Measurements from ENCODE around the gene RBMS1.

RBMS1 gene

GRCh38 chr2:160360089-160360757 is 133.4 kb downstream of the RBMS1 start:
- DNase-seq: no peak

- no peak for DNase-seq
Observed at GRCh38 chr2:160358046-160358445, 135.6 kb downstream of the RBMS1 start.

GRCh38 chr2:160356485-160356884 is 137.1 kb downstream of the RBMS1 start:
- no peak for DNase-seq

GRCh38 chr2:160355080-160355479 is 138.5 kb downstream of the RBMS1 start:
- no peak for DNase-seq

GRCh38 chr2:160354677-160355076 is 138.9 kb downstream of the RBMS1 start:
- DNase-seq: no peak

- DNase-seq: no peak
Observed at GRCh38 chr2:160353813-160354212, 139.8 kb downstream of the RBMS1 start.

- DNase-seq: no peak
Observed at GRCh38 chr2:160353166-160353565, 140.4 kb downstream of the RBMS1 start.

GRCh38 chr2:160352500-160352899 is 141.1 kb downstream of the RBMS1 start:
- no peak for DNase-seq

- no peak for DNase-seq
Observed at GRCh38 chr2:160351956-160352355, 141.7 kb downstream of the RBMS1 start.

- DNase-seq: no peak
Observed at GRCh38 chr2:160349306-160349705, 144.3 kb downstream of the RBMS1 start.

GRCh38 chr2:160347269-160347863 is 146.2 kb downstream of the RBMS1 start:
- no peak for DNase-seq

GRCh38 chr2:160345071-160345764 is 148.4 kb downstream of the RBMS1 start:
- DNase-seq: no peak

GRCh38 chr2:160343404-160343803 is 150.2 kb downstream of the RBMS1 start:
- no peak for DNase-seq

GRCh38 chr2:160339726-160340125 is 153.9 kb downstream of the RBMS1 start:
- no peak for DNase-seq

GRCh38 chr2:160338901-160339685 is 154.5 kb downstream of the RBMS1 start:
- DNase-seq: peak in 1 of 14 donors; percentile 4

- DNase-seq: no peak
Observed at GRCh38 chr2:160337728-160338127, 155.9 kb downstream of the RBMS1 start.

GRCh38 chr2:160336635-160337034 is 157.0 kb downstream of the RBMS1 start:
- DNase-seq: no peak

GRCh38 chr2:160336105-160336504 is 157.5 kb downstream of the RBMS1 start:
- no peak for DNase-seq

- no peak for DNase-seq
Observed at GRCh38 chr2:160335441-160335840, 158.2 kb downstream of the RBMS1 start.

- no peak for DNase-seq
Observed at GRCh38 chr2:160334028-160334741, 159.4 kb downstream of the RBMS1 start.

GRCh38 chr2:160333324-160334027 is 160.1 kb downstream of the RBMS1 start:
- no peak for DNase-seq

- no peak for DNase-seq
Observed at GRCh38 chr2:160332318-160332717, 161.3 kb downstream of the RBMS1 start.

Measured in C1 segment of cervical spinal cord (tissue), 14 donors.